Stimulated activated CD8-positive, alpha-beta memory T cell treated with anti-CD3 and anti-CD28 coated beads, Interleukin-4, amount 100 ng/mL, for 1 hour (primary cell): ENCODE results near the gene KLHDC10.
"Not testable (repeated sequence)": the region's sequence is repeated elsewhere in the genome, so short reads cannot be mapped to it uniquely, and the experiment has no call there.

Source experiments
- DNase-seq, 2 donors: peaks; one replicate each; pipeline ENCODE4 v3.0.0-alpha.2; 2020; ENCODE audit warnings: low read depth in 2 of 2, low spot score in 1 of 2

KLHDC10 gene

DNA sequence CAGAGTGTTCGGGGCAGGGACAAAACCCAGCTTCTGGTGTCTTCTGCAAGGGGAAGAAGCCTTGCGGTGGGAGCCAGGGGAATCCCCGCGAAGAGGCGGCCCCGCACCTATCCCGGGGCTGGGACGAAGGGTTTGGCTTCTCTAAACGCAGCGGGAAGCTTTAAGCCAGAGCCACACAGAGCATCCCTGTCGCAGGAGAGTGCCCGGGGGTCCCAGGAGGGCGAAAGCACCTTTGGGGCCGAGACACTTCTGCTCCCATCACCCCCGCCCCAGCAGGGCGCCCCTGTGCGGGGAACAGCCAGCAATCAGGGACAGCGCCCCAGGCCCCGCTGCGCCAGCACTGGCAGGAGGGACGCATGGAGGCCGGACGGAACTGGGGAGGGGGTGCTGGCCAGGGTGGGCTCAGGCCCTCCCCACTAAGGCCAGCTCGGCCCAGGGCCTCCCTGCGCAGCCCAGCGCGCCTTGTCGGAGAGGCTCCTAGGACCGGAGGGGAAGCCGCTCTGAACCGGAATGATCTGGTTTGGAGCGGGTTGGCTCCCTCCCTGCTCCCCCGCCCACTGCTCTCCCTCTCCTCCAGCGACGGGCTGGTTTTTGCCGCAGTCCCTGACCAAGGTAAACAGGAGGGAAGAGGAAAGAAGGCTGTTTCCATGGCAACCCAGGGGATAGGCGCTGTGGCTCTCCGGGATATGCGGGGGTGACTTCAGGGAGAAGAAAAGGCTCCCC, 71.0 kb downstream of the KLHDC10 start:
- DNase-seq: no peak

DNA sequence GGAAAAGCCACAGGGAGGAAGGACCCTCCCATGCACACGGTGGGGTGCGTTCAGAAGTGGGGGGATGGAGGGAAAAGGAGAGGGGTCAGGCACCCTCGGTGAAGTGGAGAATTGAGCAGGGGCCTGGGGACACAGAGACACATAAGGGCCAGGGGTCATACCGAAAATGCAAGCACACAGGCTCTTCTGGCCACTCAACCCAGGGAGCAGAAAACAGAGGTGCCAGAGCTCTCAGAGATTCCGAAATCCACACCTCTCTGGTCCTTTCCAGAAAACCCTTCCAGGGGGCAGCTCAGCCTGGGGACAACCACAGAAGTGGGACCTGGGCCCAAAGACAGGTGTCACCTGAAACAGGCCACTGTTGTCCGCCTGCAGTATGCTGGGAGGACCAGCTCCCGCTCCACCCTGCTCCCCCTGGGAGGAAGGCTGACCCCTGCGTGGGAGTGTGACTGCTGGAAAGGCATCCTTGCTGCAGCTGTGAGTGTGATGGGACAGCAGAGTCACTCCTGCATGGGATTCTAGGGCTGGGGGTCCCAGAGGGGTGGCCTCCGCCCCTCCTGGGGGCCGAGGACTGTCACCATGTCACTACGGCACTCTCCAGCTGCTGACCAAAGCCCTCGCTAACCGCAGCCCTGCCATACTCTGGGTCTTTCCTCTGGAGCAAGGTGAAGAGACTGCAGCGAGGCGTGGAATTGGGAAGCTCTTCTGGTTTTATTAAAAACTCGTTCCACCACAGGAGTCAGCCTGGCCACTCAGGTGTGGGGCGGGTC, 71.7 kb downstream of the KLHDC10 start:
- no peak for DNase-seq

DNA sequence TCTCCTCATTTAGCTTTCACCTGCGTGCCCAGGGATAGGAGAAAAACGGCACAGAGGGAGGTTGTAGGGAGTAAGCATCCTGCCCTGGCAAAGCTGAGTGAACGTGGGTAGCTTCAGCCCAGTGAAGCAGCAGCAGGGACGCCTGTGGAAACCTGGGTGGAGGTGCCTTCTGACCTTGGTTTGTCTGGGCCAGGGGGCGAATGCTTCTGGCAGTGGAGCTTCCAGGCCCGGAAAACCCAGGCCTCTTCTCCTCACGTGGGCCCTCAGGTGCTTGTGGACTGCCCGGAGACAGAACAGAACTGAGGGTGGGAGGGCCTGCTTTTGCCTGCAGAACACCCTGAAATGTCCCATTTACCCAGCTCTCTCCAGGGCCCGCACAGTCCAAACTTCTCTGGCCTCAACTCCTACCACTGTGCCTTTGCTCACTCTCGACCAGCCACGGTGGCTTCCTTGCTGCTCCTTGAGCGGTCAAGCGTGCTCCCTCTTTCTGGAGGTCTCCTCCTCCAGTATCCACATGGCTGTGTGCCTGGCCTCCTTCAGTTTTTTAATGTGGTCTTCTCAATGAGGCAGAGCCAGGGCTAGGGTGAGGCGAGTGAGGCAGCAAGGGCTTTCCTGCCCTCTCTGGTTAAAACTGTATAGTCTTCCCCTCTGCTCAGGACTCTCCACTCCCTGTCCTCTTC, 72.5 kb downstream of the KLHDC10 start:
- no peak for DNase-seq

DNA sequence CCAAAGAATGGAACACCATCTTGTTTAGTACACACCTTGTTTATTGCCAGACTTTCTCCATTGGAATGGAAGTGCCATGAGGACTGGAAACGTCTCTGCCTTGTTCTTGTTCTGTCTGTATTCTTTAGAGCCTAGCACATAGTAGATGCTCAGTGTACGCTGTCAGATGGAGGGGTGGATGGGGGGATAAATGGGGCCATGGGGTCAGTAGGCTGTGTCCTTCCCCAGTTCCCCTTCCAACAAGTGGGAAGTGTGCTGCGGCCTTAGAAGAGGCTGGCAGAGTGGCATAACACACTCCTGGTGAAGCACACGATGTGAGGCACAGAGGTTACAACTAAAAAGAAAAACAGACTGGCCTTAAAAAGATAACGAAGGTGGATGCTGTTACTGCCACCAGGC, 73.0 kb downstream of the KLHDC10 start:
- DNase-seq: no peak

DNA sequence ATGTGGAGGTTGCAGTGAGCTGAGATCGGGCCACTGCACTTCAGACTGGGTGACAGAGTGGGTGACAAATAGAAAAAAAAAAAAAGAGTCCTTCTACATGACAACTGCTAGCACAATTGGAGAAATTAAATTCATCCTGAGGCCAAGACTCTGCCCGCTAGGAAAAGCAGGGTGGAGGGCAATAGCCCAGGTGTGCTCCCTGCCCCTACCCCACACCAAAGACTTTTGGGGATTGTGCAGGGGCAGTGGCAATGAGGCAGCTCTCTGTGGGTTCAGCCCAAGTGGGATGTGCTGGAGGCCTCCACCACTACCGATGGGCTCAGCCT, 73.6 kb downstream of the KLHDC10 start:
- no peak for DNase-seq

DNA sequence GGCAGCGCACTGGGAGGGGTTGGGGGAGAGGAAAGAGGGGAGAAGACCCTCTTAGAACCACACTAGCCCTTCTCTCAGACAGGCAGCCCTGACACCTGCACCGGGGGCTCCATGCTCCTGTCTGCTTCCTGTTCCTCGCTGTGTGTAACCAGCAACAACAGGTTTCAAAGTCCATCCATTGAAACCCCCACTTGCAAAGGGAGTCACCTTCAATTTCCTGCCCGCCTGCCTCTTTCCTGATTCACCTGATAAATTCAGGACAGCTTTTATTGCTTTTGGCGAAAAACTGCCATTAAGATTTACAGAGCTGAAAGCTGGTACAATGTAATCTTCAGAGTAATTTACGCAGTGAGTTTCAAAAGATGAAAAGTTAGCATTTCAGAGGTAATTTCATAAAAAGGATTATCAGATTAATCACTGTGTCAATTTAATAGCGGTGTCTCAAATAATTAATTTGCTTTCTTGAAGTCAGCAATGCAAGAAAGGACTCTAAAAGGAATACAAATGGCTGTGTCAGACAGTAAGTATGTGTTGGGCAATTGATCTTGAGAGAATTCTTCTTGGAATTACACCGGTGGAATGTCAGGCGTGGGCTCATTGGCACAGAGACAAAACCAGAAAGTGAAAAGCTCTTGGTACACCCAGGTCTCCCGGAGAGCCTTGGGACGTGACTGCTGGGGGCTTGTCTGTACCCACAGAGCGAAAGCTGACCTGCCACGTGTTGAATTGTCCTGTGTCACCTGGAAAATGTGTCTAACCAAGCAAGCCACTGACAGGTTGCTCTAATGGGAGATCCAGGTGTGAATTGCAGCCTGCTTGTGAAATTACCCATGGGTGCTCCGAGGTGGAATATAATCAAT, 74.2 kb downstream of the KLHDC10 start:
- DNase-seq: no peak

DNA sequence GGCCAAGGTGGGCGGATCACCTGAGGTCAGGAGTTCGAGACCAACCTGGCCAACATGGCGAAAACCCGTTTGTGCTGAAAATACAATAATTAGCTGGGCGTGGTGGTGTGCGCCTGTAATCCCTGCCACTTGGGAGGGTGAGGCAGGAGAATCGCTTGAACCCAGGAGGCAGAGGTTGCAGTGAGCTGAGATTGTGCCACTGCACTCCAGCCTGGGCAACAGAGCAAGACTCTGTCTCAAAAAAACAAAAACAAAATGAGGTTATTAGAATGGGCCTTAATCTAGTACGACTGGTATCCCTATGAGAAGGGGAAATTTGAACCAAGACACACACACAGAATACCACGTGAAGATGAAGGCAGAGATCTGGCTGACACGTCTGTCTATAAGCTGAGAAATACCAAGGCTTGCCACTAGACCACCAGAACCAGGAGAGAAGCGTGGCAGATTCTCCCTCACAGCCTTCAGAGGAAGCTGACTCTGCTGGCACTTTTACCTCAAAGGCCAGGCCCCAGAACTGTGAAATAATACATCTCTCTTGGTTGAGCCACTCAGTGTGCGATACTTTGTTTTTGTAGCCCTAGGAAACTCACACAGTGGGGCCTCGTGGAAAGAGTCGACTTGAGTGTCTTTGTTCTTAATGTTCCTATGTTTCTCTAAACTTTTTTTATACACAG, 75.2 kb downstream of the KLHDC10 start:
- no peak for DNase-seq

DNA sequence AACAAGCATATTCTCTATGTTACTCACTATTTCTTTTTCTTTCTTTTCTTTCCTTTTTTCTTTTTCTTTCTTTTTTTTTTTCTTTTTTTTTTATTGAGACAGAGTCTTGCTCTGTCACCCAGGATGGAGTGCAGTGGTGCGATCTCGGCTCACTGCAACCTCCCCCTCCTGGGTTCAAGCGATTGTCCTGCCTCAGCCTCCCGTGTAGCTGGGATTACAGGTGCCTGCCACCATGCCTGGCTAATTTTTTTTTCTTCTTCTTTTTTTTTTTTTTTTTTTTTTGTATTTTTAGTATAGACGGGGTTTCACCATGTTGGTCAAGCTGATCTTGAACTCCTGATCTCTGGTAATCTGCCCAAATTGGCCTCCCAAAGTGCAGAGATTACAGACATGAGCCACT, 75.8 kb downstream of the KLHDC10 start:
- DNase-seq: not testable (repeated sequence)

DNA sequence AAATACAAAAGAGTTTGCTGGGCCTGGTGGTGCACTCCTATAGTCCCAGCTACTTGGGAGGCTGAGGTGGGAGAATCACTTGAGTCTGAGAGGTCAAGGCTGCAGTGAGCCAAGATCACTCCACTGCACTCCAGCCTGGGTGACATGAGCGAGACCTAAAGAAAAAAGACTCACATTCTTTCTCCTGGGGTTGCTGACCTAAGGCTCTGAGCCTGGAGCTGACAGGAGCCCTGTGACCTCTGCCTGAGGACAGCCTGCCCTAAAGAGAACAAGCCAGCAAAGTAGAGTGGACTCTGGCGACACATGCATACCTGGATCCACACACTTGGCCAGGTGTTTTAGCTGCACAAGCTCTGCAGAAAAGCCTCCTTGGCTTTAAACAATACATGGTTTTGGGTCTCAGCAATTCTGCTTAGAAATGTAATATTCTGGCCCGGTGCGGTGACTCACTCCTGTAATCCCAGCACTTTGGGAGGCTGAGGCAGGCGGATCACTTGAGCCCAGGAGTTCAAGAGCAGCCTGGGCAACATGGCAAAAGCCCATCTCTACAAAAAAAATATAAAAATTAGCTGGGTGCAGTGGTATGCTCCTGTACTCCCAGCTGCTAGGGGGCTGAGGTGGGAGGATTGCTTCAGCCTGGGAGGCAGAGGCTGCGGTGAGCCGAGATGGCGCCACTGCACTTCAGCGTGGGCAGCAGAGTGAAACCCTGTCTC, 76.5 kb downstream of the KLHDC10 start:
- DNase-seq: no peak

DNA sequence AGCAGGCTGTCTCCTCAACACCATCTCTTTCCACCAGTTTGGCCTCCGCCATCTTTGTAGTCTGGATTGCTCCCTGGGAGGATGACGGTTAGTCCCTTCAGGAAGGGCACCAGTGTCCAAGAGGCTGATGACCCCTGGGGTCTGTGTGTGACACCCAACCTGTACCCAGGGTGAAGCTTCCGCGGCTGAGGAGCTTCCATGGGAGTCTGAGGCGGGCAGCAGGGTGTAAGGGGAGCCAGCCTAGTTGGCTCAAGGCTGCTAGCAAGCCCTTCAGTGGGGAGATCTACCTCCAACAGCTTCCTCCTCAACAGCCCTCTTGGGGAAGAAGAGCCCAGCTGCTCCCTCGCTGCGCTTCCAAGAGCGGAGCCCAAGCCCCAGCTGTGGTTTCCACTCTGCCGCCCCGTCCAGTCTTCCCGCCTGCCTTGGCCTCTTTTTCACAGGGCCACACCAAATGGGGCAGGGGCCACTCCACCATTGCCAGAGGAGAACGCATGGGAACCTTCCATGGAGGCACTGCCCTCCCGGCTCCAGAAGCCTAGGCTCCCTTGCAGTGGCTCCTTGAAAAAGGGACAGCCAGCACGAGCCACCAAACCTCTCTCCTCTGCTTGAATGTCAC, 77.5 kb downstream of the KLHDC10 start:
- DNase-seq: no peak

DNA sequence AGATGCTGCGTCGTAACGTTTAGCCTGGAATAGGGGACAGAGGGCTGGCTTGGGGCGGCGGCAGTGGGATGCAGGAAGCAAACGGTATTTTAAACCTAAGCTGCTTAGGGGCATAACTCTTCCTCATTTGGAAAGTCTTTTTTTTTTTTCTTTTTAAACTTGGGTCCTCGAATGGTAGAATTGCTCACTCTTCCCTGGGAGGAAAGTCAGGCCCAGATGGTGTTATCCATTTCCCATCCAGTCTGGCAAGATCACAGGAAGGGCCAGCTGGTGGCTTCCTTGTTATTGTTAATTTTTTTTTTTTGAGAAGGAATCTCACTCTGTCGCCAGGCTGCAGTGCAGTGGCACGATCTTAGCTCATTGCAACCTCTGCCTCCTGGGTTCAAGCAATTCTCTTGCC, 78.2 kb downstream of the KLHDC10 start:
- DNase-seq: no peak

DNA sequence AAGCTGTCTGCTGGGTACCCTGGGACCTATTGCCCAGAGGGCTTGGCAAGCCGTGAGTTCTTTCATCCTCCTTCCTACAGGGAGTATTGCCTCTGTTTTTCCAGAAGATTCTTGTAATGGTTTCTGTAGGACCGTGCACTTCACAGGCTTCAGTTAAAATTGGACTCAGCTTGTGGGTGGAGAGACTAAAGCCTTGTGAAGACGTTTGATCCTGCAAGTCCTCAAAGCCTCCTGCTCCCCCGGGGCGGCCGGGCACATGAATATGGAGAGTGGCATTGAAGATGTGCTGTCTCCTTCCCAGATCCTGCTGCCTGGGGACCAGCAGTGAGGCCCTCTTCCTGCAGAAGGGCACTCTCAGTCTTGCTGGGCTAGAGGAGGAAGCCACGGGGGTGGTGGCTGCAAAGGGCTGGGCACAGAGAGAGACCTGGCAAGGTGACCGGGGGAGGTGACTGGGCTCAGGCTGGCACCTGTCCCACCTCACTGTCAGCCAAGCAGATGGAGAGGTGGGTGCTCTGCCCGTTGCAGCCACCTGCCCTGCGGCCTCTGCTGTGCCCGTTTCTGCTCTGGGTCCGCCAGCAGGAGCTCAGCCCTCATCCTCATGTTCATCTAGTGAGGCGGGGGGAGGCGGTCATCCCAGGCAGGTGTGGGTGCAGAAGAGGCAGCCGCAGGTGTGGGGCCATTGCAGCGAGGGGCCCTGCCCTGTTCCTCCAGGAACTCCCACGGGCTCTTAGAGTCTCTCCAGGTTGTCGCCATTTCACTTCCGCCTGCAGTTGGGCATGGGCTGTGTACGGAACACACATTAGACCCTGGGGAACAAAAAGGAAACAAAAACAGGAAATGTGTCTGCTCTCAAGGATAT, 79.2 kb downstream of the KLHDC10 start:
- no peak for DNase-seq

DNA sequence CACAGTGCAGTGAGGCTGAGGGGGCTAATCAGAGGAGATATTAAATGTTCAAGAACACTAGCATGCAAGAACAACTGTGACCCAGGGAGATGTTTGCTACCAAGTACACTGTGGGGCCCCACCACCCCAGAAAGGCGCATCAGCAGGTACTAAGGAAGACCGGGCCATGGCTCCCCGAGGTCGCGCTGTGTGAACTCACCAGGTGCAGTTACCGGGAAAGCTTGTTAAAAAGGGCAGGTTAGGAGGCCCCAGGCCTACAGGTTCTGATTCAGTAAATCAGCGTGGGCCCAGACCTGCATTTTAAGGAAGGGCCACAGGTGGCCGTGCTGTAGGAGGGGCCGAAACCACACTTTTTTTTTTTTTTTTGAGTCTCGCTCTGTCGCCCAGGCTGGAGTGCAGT, 80.3 kb downstream of the KLHDC10 start:
- no peak for DNase-seq

DNA sequence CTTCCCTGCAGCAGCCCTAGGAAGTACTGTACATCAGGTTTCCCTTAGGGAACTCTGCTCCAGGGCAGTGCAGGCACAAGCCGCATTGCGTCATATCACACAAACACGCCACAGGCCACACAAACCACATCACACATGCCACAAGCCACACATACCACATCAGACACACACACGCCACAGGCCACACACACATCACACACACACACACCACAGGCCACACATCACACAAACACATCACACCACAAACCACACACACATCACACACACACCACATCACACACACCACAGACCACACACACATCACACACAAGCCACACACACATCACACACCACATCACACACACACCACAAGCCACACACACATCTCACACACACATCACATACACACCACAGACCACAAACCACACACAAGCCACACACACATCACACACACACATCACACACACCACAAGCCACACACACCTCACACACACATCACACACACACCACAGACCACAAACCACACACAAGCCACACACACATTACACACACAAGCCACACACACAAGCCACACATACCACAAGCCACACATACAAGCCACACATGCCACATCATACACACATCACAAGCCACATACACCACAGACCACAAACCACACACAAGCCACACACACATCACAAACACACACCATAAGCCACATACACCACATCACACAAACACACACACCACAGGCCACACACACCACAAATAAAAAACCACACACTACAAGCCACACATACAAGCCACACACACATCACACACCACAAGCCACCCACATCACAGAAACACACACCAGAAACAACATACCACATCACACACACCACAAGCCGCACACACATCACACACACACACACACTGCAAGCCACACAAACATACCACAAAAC, 81.5 kb downstream of the KLHDC10 start:
- no peak for DNase-seq

DNA sequence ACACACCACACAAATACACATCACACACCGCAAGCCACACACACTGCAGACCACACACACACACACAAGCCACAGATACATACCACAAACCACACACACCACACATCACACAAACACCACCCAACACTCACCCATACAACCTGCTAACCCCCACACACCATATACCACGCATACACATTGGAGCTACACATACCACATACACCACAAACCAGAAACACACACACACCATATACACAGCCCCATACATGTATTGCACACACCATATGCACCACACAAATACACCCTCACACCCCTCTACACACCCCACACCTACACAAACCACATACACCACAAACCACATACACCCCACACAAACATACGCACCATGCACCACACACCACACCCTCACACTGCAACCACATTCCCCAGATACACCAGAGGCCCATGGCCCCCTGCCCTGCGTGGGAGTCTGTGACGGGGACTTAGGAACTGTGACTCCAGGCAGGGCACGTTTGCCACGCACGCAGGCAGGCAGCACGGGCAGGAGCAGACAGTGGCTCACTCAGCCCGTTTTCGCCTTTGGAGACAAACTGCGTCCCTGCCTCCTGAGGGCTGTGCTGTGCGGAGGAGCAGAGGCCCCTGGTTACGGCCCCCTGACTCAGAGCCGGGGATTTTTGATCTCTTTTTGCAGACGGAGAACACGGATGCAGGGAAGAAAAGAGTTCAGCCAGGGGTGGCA, 82.3 kb downstream of the KLHDC10 start:
- DNase-seq: no peak

DNA sequence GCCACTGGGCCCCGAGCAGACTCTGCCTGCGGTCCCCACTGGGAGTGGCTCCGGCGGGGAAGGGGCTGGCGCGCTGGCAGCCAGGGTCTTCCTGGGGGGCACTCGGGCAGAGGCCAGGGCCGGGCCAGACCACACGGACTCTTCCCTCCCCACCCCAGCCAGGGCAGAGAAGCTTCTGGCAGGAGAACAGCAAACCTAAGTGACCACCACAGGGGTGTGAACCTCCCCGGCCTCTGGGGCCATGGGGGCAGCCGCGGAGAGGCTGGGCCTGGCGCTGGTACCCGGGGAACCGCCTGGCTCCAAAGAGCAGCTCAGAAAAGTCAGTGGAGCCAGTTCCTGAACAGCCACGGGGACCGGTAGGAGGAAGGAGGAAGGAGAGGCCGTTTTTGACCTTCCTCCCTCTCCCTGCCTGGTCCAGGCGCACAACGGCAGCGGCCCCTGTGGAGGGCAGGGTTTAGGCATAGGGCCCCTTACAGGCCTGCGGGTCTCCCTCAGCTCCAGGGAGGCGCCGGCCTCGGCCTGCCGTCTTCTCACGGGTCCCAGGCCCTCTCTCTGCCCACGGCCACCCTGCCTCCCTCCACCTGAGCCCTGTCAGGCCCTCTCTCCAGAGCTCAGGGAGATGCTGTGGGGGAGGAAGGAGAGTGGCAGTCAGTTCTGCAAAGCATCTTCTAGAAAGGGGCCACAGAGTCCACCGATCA, 83.0 kb downstream of the KLHDC10 start:
- no peak for DNase-seq

DNA sequence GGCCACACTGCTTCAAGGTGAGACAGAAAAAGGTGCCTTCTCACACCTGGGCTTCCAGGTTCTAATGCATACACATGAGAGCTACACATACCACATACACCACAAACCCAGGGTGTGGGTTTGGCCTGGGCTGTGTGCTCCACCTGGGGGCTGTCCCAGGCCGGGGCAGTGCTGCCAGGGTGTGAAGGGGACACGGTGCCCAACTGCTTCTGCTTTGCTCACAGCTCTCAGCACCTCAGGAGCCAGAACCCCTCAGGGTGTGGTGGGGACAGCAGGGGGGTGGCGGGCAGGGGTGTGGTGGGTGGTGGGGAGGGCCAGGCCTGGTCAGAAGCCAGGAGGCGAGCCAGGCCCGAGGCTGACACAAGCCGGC, 83.8 kb downstream of the KLHDC10 start:
- DNase-seq: no peak
